Measurements from ENCODE around the gene GRIP1.

GRCh38 chr12:66653796-66654195 lies 25.1 kb downstream of the GRIP1 start:
- no peak for TF ChIP-seq CTCF (IDR thresholded peaks at IDR 0.05; ENCODE audit: poor library complexity)
- no peak for TF ChIP-seq EZH2 (IDR thresholded peaks at IDR 0.05; ENCODE audit: borderline replicate concordance)

Measured in hepatocyte (in vitro differentiated cells).